ENCODE results near the gene SPIB.
A peak's percentile ranks its signal among the peaks of the same experiment; 100 is the strongest.

SPIB gene

DNA sequence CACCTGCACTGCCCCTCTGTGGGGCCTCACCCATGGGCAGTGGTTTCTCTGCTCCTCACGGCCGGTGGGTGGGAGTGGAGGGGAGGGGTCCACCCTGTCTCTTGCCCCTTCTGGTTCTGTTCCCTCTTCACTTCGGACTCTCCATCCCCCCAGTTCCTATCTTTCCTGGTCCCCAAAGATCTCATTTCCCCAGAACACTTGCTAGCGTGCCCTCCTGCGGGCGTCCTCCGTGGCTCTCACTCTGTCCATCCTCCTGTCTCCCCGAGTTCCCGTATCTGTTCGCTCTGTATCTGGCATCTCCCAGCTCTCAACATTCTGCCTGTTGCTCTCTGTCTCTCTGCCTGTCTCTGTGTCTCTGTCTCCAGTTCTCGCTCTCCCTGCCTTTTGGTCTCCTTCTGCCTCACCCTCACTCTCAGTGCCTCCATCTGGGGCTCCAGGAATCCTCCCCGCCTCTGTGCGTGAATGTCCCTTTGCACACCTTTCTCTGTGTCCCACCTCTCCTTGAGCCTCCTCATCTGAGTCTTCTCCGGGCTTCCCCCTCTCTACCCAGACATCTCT, 363 bp downstream of the SPIB start:
- DNase-seq (ENCODE audit: low read depth, low spot score), result no peak

DNA sequence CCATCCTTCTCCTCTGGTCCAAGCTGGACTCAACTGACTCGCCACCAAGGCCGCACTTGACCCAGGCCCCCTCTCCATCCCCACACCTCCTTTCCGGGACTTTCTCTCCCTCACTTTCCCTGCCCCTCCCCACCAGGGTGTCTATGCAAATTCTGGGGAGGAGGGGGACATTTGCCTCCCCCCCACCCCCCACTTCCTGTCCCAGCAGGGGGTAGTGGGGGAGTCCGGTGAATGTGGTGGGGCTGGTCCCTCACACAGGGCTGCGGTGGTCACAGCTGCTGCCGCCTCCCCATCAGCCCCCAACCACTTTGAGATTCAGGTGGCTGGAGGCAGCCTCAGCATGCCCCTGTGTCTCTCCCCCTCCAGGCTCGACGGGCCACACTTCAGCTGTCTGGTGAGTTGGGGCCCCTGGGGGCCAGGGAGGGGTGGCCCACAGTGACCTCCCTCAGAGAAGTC, 870 bp downstream of the SPIB start:
- DNase-seq (ENCODE audit: low read depth, low spot score), result no peak

DNA sequence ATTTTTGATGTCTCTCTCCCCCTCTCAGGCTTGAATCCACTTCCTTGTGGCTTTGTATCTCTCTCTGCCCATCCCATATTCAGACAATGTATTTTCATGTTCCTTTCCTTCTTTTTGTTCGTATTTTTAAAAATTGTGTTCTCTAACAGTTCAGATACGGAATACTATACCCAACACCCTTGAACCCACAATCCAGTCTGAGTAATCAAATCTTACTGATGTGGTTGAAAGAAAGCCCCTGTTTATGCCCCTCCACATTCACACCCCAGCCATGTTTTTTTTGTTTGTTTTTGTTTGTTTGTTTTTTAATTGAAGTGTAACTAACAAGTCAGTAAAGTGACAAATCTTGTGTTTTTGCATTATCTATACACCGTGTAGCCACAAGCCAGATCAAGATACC, 1.4 kb downstream of the SPIB start:
- DNase-seq (ENCODE audit: low read depth, low spot score), result no peak

DNA sequence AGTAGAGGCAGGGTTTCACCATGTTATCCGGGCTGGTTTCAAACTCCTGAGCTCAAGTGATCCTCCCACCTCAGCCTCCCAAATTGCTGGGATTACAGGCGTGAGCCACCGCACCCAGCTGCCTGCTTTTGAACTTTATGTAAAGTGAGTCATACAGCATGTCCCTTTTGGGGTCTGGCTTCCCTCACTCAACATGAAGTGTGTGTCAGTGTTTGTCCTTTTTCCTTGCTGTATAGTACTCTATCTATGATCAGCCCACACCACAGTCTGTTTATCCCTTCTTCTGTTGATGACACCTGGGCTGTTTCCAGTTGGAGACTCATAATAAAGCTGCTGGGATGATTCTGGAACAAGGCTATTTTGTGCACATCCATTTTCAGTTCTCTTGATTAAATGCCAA, 2.1 kb downstream of the SPIB start:
- no peak for DNase-seq (ENCODE audit: low read depth, low spot score)

DNA sequence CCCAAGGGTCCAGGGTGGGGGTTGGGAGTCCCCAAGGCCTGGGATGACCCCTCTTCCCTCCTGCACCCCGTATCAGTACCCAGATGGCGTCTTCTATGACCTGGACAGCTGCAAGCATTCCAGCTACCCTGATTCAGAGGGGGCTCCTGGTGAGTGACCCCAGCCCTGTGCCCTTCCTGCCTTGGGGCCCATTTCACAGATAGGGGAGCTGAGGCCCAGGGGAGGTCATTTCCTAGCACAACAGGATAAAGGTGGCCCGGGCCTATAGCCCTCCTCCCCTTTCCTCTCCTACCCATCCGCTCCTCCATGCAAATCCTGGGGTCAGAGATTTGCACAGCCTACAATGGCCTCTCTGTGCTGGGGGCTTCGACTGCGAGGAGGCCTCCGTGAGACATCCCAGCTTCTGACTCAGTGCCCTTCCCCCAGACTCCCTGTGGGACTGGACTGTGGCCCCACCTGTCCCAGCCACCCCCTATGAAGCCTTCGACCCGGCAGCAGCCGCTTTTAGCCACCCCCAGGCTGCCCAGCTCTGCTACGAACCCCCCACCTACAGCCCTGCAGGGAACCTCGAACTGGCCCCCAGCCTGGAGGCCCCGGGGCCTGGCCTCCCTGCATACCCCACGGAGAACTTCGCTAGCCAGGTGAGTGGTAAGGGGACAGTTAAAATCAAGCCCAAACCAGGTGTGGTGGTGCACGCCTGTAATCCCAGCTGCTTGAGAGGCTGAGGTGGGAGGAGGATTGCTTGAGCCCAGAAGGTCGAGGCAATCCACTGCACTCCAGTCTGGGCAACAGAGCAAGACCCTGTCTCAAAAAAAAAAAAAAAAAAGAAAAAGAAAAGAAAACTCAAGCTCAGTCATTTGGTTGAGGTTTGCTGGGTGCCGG, 3.9 kb downstream of the SPIB start:
- no peak for DNase-seq (ENCODE audit: low read depth, low spot score)

DNA sequence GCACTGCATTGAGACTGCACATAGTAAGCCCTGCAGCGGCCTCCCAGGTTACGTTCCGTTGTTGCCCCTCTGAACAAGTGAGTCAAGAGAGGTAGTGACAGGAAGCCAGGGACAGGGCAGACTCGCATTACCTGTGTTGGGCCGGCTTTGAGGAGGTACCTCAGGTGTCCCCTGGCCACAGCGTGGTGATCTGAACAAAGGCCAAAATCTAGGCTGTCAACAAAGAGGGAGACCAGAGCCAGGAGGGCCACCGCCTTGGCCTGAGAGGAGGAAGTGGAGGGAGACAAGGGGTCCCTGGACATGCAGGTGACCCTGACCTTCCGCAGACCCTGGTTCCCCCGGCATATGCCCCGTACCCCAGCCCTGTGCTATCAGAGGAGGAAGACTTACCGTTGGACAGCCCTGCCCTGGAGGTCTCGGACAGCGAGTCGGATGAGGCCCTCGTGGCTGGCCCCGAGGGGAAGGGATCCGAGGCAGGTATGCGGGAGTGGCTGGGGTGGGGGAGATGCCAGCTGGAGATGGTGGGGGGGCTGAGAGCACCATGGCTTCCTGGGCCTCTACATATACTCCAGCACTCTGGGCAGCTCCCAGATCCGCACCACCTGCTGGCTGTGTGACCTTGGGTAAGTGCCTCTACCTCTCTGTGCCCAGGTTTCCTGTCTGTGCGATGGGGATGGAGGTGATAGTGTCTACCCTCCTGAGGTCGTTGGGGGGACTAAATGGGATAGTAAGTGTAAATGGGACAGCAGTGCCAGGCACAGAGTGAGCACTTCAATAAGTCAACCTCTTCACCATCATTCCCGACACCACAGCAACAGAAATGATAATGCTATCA, 4.8 kb downstream of the SPIB start:
- no peak for DNase-seq (ENCODE audit: low read depth, low spot score)

DNA sequence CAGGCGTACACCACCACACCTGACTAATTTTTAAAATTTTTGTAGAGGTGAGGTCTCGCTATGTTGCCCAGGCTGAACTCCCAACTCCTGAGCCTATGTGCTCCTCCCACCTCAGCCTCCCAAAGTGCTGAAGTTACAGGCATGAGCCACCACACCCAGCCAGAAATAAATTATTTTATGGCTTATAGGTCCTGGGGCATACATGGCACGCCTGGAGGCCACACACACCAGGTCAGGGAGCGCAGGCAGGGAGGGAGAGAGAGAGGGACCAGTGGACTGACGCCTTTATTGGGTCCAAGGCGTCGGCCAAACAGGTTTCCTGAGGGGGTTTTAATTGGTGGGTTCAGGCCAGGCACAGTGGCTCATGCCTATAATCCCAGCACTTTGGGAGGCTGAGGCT, 6.8 kb downstream of the SPIB start:
- DNase-seq (ENCODE audit: low read depth, low spot score), result no peak

DNA sequence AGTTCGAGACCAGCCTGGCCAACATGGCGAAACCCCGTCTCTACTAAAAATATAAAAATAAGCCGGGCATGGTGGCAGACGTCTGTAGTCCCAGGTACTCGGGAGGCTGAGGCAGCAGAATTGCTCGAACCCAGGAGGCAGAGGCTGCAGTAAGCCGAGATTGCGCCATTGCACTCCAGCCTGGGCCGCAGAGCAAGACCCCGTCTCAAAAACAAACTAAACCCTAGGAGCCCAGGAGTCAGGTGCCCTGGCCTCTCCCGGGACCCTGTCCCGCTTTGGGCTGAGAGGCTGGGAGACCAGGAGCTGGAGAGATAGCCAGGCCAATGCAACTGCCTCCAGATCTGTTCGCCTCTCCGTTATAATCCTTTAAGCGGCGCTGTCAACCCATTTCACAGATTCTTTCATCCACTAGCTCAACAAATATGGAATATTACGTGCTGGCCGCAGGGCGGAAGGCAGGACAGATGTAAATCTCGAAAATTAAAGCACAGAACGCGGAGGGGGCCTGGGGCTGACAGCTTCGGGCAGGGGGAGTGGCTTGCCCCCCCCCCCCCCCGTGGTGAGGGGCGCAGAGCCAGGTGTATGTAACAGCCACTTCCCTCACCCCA, 8.7 kb downstream of the SPIB start:
- DNase-seq (ENCODE audit: low read depth, low spot score), result no peak

DNA sequence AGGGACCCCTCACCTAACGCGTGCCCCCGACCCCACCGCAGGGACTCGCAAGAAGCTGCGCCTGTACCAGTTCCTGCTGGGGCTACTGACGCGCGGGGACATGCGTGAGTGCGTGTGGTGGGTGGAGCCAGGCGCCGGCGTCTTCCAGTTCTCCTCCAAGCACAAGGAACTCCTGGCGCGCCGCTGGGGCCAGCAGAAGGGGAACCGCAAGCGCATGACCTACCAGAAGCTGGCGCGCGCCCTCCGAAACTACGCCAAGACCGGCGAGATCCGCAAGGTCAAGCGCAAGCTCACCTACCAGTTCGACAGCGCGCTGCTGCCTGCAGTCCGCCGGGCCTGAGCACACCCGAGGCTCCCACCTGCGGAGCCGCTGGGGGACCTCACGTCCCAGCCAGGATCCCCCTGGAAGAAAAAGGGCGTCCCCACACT, 9.3 kb downstream of the SPIB start:
- no peak for DNase-seq (ENCODE audit: low read depth, low spot score)

DNA sequence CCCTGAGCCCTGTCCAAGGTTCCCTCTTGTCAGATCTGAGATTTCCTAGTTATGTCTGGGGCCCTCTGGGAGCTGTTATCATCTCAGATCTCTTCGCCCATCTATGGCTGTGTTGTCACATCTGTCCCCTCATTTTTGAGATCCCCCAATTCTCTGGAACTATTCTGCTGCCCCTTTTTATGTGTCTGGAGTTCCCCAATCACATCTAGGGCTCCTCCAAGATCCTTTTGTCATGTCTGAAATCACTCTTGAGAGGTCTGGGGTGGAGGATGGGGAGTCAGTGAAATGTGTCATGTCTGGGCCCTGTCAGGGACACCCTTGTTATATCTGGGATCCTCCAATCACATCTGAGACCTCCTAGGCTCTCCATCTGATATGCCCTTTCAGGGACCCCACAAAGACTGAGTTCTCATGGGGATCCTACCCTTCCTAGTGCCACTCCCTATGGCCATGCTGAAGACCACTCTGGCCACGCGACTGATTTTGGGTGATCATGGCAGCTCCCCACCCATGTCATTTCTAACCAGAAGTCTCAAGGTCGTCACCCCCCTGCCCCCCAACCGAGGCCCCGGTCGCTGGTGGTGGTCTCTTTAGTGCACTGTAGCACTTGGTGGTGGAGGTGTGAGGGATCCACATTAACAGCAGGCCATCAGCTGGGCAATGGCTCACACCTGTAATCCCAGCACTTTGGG, 10.2 kb downstream of the SPIB start:
- no peak for DNase-seq (ENCODE audit: low read depth, low spot score)

DNA sequence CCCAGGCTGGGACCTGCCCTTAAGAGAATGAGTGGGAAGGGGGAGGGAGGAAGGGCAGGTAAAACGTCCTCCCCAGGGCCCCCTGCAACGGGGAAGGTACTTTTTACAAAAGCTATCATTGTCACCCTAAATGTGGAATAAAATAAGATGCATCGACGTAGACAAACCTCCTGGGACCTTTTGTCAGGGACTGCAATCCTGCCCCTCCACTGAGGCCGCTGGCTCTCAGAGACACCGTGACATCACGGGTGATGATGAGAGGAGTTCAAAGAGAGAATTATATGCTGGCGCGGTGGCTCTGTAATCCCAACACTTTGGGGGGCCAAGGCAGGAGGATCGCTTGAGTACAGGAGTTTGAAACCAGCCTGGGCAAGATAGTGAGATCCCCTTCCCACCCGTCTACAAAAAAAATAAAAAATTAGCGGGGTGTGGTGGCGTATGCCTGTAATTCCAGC, 12.2 kb downstream of the SPIB start:
- DNase-seq (ENCODE audit: low read depth, low spot score), result no peak

DNA sequence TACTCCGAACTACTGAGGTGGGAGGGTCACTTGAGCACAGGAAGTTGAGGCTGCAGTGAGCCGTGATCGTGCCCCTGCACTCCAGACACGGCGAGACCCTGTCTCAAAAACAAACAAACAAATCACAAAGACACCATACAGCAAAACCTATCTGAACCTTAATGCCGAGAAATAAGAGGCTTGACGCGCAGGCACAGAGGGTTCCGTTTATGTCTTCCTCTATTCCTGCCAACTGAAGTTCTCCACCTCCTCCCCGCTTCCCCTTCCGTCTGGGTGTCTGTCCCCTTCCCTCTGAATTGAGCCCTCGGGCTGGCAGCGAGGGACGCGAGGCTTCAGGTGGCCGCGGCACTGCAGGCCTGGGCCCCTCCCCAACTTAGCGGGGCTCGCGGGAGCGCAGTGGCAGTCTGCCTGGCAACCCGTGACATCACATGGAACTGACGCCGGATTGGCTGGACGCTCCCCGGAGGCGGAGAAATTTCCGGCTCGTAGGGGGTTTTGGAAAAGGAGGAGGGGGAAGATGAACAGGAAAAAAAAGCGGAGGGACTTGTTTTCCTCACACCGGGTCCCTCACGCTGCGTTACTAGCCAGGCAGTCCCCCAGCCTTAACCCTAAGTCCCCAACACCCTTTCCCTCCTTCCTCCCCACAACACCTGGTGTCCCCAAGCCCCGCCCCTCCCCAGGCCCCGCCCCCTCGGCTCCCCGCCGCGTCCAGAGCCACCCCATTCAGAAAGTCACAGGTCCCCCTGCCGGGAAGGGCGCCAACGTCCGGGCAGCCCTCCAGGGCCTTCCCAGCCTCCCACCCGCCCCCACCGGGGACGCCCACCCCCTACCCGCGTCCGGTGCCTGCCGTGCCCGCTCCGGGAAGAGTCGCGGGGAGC, 12.8 kb downstream of the SPIB start:
- DNase-seq (ENCODE audit: low read depth, low spot score), result peak; percentile 54

DNA sequence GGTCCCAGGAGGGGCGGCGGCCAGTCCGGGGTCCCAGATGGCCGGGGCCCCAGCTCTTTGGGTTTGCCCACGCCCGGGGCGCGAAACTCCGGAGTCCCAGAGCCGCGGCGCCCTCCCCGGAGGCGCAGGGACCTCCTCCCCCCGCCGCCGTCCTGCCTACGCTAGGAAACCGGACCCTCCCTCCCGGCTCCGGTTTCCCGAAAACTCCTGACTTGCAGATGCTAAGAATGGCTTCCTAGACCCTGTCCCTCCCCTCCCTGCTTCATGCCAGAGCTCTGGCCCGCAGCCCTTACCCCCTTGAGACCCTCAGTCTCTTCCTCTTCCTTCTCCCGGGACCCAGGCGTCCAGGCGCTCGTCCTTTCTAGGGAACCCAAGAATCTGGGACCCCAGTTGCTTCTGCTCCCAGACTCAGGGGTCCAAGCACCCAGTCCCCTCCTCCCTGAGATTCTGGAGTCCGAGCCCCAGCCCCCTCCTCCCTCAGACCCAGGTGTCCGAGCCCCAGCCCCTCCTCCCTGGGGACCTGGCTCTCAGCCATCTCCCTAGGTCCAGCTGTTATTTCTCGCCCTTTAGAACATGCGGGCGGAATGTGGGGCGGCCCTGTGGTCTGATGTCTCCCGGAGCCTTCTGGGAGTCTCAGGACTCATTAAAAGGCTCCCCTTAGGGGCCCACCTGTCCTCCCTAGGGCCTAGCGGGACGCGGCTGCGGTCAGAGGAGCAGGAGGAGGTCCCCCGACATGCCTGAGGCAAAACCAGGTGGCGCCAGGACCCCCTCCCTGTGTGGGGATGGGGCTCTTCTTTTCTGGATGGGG, 13.7 kb downstream of the SPIB start, which contains the start of gene MYBPC2:
TSS of gene MYBPC2 (plus strand) at position 672 of the 808 bp plus-strand sequence. CDS start at position 734, 62 bp downstream.
- no peak for DNase-seq (ENCODE audit: low read depth, low spot score)

DNA sequence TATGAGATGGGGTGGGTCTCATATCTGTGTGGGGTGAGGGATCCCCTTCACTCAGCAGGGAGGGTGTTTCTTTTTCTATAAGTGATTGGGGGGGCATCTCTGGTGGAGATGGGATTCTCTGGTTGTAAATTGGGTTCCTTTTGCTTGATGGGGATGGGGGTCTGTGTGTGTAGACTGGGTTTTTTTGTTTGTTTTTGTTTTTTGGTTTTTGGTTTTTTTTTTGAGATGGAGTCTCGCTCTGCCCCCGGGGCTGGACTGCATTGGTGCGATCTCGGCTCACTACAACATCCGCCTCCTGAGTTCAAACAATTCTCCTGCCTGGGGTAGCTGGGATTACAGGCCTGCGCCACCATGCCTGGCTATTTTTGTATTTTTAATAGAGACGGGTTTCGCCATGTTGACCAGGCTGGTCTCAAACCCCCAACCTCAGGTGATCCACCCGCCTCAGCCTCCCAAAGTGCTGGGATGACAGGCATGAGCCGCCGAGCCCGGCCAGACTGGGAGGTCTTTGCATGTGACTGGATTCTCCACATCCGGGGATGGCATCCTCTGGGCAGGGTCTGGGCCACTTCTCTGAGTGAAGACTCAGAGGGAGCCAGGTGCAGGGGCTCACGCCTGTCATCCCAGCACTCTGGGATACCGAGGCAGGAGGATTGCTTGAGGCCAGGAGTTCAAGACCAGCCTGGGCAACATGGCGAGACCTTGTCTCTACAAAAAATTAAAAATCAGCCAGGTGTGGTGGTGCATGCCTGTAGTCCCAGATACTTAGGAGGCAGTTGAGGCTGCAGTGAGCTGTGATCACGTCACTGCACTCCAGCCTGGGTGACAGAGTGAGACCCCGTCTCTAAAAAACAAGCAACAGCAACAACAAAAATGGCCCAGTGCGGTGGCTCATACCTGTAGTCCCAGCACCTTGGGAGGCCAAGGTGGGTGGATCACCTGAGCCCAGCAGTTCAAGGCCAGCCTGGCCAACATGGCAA, 14.8 kb downstream of the SPIB start:
- no peak for DNase-seq (ENCODE audit: low read depth, low spot score)

DNA sequence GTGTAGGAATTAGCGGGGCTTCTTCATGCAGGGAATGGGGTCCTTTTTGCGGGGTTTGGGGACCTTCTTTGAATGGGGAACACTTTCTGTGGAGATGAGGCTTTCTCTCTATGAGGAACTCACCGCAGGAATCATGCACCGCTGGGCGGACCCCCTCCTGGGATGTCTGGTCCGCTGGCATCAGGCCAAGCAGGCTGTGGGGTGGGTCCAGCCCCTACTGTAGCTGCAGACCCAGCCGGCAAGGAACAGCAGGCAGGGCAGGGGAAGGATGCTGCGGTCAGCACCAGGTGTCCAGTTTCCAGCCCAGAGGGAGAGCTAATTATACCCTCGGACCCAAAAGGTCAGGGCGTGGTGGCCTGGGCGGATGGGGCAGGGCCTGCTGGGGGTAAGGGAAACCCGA, 15.8 kb downstream of the SPIB start:
- no peak for DNase-seq (ENCODE audit: low read depth, low spot score)

DNA sequence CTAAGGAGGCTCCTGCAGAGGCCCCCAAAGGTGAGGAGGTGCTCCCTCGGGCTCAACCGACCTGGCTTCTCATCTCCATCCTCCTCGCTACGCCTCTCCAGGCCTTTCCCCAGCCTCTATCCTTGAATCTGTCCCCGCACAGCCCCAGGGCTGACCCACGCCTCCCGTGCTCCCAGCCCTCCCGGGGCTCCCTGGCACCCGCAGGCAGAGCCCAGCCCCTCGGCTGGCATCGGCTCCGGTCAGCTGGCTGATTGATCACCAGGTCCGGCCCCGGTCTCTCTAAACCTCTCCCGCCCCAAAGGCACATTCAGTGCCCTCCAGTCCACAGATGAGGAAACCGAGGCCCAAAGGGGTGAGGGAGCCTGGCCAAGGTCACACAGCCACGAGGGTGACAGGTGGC, 16.5 kb downstream of the SPIB start:
- DNase-seq (ENCODE audit: low read depth, low spot score), result no peak

DNA sequence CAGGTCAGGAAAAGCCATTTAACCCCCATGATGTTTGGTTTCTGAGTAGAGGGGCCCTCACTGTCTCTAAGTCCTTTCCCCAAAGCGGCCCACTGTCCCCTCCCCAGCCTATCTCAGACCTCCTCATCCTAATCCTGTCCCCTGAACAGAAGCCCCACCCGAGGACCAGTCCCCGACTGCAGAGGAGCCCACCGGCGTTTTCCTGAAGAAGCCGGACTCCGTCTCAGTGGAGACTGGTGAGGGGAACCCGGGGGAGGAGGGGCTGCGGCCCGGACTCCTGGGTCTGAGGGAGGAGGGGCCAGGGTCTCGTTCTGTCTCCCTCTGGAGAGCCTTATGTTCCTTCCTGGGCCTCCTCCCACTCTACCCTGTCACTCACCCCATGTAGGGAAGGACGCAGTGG, 16.9 kb downstream of the SPIB start:
- DNase-seq (ENCODE audit: low read depth, low spot score), result no peak

DNA sequence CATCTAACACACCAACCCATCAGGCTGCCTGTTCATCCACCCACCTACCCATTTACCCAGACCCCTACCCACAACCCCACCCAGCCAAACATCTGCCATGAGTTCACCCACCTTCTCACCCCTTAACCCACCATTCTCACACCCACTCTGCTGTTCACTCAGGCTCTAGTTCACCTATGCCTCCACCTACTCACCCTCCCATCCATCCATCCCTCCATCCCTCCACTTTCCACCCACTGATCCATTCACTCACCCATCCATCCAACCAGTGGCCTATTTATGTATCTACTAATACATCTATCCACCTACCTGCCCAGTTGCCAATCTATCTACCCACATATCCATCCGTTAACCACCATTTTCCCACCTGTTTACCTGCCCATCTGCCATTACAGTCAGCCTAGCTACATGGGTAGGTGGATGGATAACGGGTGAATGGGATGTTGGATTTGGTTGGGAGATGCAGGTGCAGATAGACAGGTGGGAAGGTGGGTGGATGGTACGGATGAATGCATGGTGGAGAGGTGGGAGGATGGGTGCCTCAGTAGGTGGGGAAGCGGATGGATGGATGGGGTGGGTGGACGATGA, 19.2 kb downstream of the SPIB start:
- no peak for DNase-seq (ENCODE audit: low read depth, low spot score)
